WTC11 (cell line): ENCODE results near the gene NKAIN4. TPM values are rescaled to one million over a fixed set of nuclear protein-coding genes. Genes with fewer than 3 reads are reported as not detected.

Experiments used
- ATAC-seq: fragments of 200-7000 bp; cut with Tn5 transposase; 2 replicates; pipeline ENCODE4 v1.10.0; 2021; ENCODE audit warnings: mild to moderate bottlenecking, moderate library complexity
- CTCF ChIA-PET: fragments of 300-600 bp; sonication (Branson Sonifier 250); formaldehyde crosslinking; loops from one replicate; lab custom pipeline; 2021; ENCODE audit warnings: antibody characterized with exemption; lab: Charles Lee
- POLR2A ChIA-PET: fragments of 350-600 bp; sonication (Branson Sonifier 250); formaldehyde crosslinking; loops from one replicate; lab custom pipeline; 2021; ENCODE audit warnings: antibody characterized with exemption; lab: Charles Lee
- DNase-seq: peaks from one replicate; pipeline ENCODE4 v3.0.0; 2021; ENCODE audit warnings: low spot score
- H3K27ac Mint-ChIP-seq: 2 replicates; pipeline ENCODE4 v1.8.0; 2021; ENCODE audit warnings: mixed read lengths
- H3K27me3 Mint-ChIP-seq: 2 replicates; pipeline ENCODE4 v1.8.0; 2021; ENCODE audit warnings: low read depth, mild to moderate bottlenecking, moderate library complexity, mixed read lengths
- H3K36me3 Mint-ChIP-seq: 2 replicates; pipeline ENCODE4 v1.8.0; 2021; ENCODE audit warnings: mixed read lengths
- H3K4me1 Mint-ChIP-seq: 2 replicates; pipeline ENCODE4 v1.8.0; 2022; ENCODE audit warnings: mixed read lengths
- H3K4me3 Mint-ChIP-seq: 2 replicates; pipeline ENCODE4 v1.8.0; 2021; ENCODE audit warnings: mild to moderate bottlenecking, moderate library complexity, mixed read lengths
- H3K9me3 Mint-ChIP-seq: 2 replicates; pipeline ENCODE4 v1.8.0; 2021; ENCODE audit warnings: mixed read lengths
- CBFB ChIP-seq: sonication (generic); formaldehyde crosslinking; IDR thresholded peaks from 2 replicates; pipeline ENCODE4 v1.8.1; 2022; ENCODE audit warnings: mild to moderate bottlenecking, low read depth, missing genetic modification reagents
- EMX1 ChIP-seq: fragments of 250-450 bp; sonication (Bioruptor Pico); IDR thresholded peaks from 2 replicates; pipeline ENCODE4 v1.8.0; 2021; ENCODE audit warnings: mild to moderate bottlenecking
- FOXJ3 ChIP-seq: sonication (generic); formaldehyde crosslinking; IDR thresholded peaks from 2 replicates; pipeline ENCODE4 v1.9.0; 2021; ENCODE audit warnings: missing genetic modification reagents, mild to moderate bottlenecking, borderline replicate concordance
- FOXK1 ChIP-seq: sonication (generic); formaldehyde crosslinking; IDR thresholded peaks from 2 replicates; pipeline ENCODE4 v1.8.0; 2022; ENCODE audit warnings: mild to moderate bottlenecking, moderate library complexity, missing genetic modification reagents
- GRHL2 ChIP-seq: fragments of 250-450 bp; sonication (Bioruptor Pico); IDR thresholded peaks from 2 replicates; pipeline ENCODE4 v1.8.0; 2022; ENCODE audit warnings: mild to moderate bottlenecking, moderate library complexity; ENCODE audit not compliant: insufficient replicate concordance, severe bottlenecking
- NFATC4 ChIP-seq: fragments of 250-450 bp; sonication (Bioruptor Pico); IDR thresholded peaks from 2 replicates; pipeline ENCODE4 v1.9.0; 2021; ENCODE audit warnings: mild to moderate bottlenecking
- NFYB ChIP-seq: sonication (generic); formaldehyde crosslinking; conservative IDR thresholded peaks from 2 replicates; pipeline ENCODE4 v1.8.0; 2022; ENCODE audit warnings: low read depth, missing genetic modification reagents
- NR1H2 ChIP-seq: sonication (generic); formaldehyde crosslinking; IDR thresholded peaks from 2 replicates; pipeline ENCODE4 v1.9.0; 2021; ENCODE audit warnings: mild to moderate bottlenecking, moderate library complexity, missing genetic modification reagents
- TCF7 ChIP-seq: sonication (generic); formaldehyde crosslinking; IDR thresholded peaks from 2 replicates; pipeline ENCODE4 v1.8.0; 2022; ENCODE audit warnings: mild to moderate bottlenecking, low read depth, missing genetic modification reagents, moderate library complexity
- TEAD4 ChIP-seq: sonication (generic); formaldehyde crosslinking; IDR thresholded peaks from 2 replicates; pipeline ENCODE4 v1.8.0; 2022; ENCODE audit warnings: mild to moderate bottlenecking, missing genetic modification reagents
- ZNF121 ChIP-seq: sonication (generic); formaldehyde crosslinking; IDR thresholded peaks from 2 replicates; pipeline ENCODE4 v1.8.0; 2023; ENCODE audit warnings: missing genetic modification reagents
- ZNF671 ChIP-seq: fragments of 250-450 bp; sonication (Bioruptor Pico); IDR thresholded peaks from 2 replicates; pipeline ENCODE4 v1.8.0; 2021; ENCODE audit warnings: mild to moderate bottlenecking
- total RNA-seq: library from RNA; stranded (reverse); gene quantifications from 3 replicates; pipeline ENCODE4 v1.2.3, GENCODE V29; 2021
- TF ChIP-seq, protein P1 (sequence below): sonication (generic); formaldehyde crosslinking; IDR thresholded peaks from 2 replicates; pipeline ENCODE4 v1.8.1; 2022; ENCODE audit warnings: mild to moderate bottlenecking, moderate library complexity, missing genetic modification reagents
- TF ChIP-seq, protein P2 (sequence below): sonication (generic); formaldehyde crosslinking; IDR thresholded peaks from 2 replicates; pipeline ENCODE4 v1.8.1; 2023; ENCODE audit warnings: mild to moderate bottlenecking, missing genetic modification reagents
- TF ChIP-seq, protein P3 (sequence below): fragments of 250-450 bp; sonication (Bioruptor Pico); IDR thresholded peaks from 2 replicates; pipeline ENCODE4 v1.8.0; 2021; ENCODE audit warnings: mild to moderate bottlenecking
- TF ChIP-seq, protein P4 (sequence below): fragments of 250-450 bp; sonication (Bioruptor Pico); IDR thresholded peaks from 2 replicates; pipeline ENCODE4 v1.9.0; 2021; ENCODE audit warnings: moderate library complexity, mild to moderate bottlenecking, inconsistent platforms, borderline replicate concordance
- TF ChIP-seq, protein P5 (sequence below): sonication (generic); formaldehyde crosslinking; conservative IDR thresholded peaks from 2 replicates; pipeline ENCODE4 v1.8.1; 2022; ENCODE audit warnings: mild to moderate bottlenecking, missing genetic modification reagents
- TF ChIP-seq, protein P6 (sequence below): sonication (generic); formaldehyde crosslinking; IDR thresholded peaks from 2 replicates; pipeline ENCODE4 v1.8.1; 2023; ENCODE audit warnings: mild to moderate bottlenecking, missing genetic modification reagents, borderline replicate concordance

NKAIN4 gene
- total RNA-seq, 1 experiment from 2014 or later, result 7.2 TPM

- Mint-ChIP-seq H3K27ac (no peak overlapping the region), H3K36me3 (no peaks in the 10 kb centered on the region), H3K4me3 (no peak overlapping the region), H3K4me1 (no peaks in the 10 kb centered on the region), H3K27me3 (peaks cover 12% of the 10 kb centered on the region), H3K9me3 (peaks cover 9% of the 10 kb centered on the region)
- DNase-seq (no peak), ATAC-seq (no peak)
- POLR2A ChIA-PET, result no interaction called here
- CTCF ChIA-PET, result no interaction called here
- TF ChIP-seq, protein P1, sequence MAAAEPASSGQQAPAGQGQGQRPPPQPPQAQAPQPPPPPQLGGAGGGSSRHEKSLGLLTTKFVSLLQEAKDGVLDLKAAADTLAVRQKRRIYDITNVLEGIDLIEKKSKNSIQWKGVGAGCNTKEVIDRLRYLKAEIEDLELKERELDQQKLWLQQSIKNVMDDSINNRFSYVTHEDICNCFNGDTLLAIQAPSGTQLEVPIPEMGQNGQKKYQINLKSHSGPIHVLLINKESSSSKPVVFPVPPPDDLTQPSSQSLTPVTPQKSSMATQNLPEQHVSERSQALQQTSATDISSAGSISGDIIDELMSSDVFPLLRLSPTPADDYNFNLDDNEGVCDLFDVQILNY (CRISPR knock-in tag), result no peak
- TF ChIP-seq, protein P2, sequence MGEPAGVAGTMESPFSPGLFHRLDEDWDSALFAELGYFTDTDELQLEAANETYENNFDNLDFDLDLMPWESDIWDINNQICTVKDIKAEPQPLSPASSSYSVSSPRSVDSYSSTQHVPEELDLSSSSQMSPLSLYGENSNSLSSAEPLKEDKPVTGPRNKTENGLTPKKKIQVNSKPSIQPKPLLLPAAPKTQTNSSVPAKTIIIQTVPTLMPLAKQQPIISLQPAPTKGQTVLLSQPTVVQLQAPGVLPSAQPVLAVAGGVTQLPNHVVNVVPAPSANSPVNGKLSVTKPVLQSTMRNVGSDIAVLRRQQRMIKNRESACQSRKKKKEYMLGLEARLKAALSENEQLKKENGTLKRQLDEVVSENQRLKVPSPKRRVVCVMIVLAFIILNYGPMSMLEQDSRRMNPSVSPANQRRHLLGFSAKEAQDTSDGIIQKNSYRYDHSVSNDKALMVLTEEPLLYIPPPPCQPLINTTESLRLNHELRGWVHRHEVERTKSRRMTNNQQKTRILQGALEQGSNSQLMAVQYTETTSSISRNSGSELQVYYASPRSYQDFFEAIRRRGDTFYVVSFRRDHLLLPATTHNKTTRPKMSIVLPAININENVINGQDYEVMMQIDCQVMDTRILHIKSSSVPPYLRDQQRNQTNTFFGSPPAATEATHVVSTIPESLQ (CRISPR knock-in tag), result no peak
- TF ChIP-seq TCF7 (no peak), ZNF121 (CRISPR knock-in tag) (no peak), NFYB (CRISPR knock-in tag) (no peak), NR1H2 (CRISPR knock-in tag) (no peak), EMX1 (no peak), NFATC4 (CRISPR knock-in tag) (no peak), CBFB (no peak), FOXJ3 (CRISPR knock-in tag) (no peak), GRHL2 (CRISPR knock-in tag) (no peak), FOXK1 (no peak)
- TF ChIP-seq, protein P3, sequence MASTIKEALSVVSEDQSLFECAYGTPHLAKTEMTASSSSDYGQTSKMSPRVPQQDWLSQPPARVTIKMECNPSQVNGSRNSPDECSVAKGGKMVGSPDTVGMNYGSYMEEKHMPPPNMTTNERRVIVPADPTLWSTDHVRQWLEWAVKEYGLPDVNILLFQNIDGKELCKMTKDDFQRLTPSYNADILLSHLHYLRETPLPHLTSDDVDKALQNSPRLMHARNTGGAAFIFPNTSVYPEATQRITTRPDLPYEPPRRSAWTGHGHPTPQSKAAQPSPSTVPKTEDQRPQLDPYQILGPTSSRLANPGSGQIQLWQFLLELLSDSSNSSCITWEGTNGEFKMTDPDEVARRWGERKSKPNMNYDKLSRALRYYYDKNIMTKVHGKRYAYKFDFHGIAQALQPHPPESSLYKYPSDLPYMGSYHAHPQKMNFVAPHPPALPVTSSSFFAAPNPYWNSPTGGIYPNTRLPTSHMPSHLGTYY, result no peak
- TF ChIP-seq, protein P4, sequence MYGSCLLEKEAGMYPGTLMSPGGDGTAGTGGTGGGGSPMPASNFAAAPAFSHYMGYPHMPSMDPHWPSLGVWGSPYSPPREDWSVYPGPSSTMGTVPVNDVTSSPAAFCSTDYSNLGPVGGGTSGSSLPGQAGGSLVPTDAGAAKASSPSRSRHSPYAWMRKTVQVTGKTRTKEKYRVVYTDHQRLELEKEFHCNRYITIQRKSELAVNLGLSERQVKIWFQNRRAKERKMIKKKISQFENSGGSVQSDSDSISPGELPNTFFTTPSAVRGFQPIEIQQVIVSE (CRISPR knock-in tag), result no peak
- TF ChIP-seq, protein P5, sequence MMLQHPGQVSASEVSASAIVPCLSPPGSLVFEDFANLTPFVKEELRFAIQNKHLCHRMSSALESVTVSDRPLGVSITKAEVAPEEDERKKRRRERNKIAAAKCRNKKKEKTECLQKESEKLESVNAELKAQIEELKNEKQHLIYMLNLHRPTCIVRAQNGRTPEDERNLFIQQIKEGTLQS (CRISPR knock-in tag), result no peak
- TF ChIP-seq, all 79 proteins: peak for 0
Observed at GRCh38 chr20:63303095-63303666, 48.9 kb upstream of the NKAIN4 start.

DNA sequence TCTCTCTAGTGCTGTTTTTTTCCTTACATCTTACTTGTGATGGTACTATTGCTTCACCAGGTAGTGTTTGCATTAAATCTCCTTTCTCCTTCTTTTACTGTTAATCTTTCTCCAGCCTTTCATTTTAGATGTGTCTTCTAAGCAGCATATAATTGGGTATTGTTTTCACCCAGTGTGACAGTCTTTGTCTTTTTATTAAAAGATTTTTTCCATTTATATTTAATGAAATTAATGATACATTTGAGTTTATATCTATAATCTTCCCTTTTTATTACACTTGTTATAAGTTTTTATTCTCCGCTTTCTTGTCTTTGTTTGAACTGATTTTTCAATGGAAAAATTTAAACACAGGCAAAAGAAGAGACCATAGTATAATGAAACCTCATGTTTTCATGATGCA, 47.4 kb upstream of the NKAIN4 start:
- Mint-ChIP-seq H3K4me1 (0 out of 2 replicates have a peak, but pooled peaks cover 2% of the 10 kb centered on the region), H3K27ac (no peak overlapping the region), H3K4me3 (no peak overlapping the region), H3K9me3 (peaks cover 9% of the 10 kb centered on the region), H3K36me3 (no peaks in the 10 kb centered on the region), H3K27me3 (peaks cover 12% of the 10 kb centered on the region)
- ATAC-seq, result no peak
- TF ChIP-seq ZNF671 (CRISPR knock-in tag) (no peak), TEAD4 (CRISPR knock-in tag) (no peak)
- TF ChIP-seq, protein P6, sequence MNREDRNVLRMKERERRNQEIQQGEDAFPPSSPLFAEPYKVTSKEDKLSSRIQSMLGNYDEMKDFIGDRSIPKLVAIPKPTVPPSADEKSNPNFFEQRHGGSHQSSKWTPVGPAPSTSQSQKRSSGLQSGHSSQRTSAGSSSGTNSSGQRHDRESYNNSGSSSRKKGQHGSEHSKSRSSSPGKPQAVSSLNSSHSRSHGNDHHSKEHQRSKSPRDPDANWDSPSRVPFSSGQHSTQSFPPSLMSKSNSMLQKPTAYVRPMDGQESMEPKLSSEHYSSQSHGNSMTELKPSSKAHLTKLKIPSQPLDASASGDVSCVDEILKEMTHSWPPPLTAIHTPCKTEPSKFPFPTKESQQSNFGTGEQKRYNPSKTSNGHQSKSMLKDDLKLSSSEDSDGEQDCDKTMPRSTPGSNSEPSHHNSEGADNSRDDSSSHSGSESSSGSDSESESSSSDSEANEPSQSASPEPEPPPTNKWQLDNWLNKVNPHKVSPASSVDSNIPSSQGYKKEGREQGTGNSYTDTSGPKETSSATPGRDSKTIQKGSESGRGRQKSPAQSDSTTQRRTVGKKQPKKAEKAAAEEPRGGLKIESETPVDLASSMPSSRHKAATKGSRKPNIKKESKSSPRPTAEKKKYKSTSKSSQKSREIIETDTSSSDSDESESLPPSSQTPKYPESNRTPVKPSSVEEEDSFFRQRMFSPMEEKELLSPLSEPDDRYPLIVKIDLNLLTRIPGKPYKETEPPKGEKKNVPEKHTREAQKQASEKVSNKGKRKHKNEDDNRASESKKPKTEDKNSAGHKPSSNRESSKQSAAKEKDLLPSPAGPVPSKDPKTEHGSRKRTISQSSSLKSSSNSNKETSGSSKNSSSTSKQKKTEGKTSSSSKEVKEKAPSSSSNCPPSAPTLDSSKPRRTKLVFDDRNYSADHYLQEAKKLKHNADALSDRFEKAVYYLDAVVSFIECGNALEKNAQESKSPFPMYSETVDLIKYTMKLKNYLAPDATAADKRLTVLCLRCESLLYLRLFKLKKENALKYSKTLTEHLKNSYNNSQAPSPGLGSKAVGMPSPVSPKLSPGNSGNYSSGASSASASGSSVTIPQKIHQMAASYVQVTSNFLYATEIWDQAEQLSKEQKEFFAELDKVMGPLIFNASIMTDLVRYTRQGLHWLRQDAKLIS, result no peak
- no peak for DNase-seq
- POLR2A ChIA-PET, result no interaction called here
- CTCF ChIA-PET, result no interaction called here
